GM12878 (cell line): ENCODE data around the gene PPFIBP1. TPM values are rescaled to one million over a fixed set of nuclear protein-coding genes. Genes with fewer than 3 reads are reported as not detected.

Experiments used
- ATAC-seq: fragments of 200-7000 bp; cut with Tn5 transposase; 3 replicates; pipeline ENCODE4 v1.9.1; 2020; ENCODE audit warnings: mild to moderate bottlenecking, moderate library complexity
- BruUV-seq: library from RNA; stranded (reverse); fragments of 400-500 nt; replicated peaks from 2 replicates; lab custom pipeline; 2021; lab: Mats Ljungman, UMichigan
- CTCF ChIA-PET: fragments of 300-600 bp; sonication (Branson Sonifier 250); formaldehyde crosslinking; extraction: SDS; loops from one replicate; lab custom pipeline; 2021; ENCODE audit warnings: inconsistent platforms; lab: Yijun Ruan, JAX
- POLR2A ChIA-PET: fragments of 350-600 bp; formaldehyde crosslinking; extraction: SDS; loops from one replicate; lab custom pipeline; 2021; ENCODE audit warnings: inconsistent platforms; lab: Charles Lee
- RAD21 ChIA-PET: fragments of 300-600 bp; sonication (Branson Sonifier 250); formaldehyde crosslinking; loops from one replicate; lab custom pipeline; 2023; ENCODE audit warnings: antibody characterized with exemption; ENCODE audit not compliant: unreplicated experiment; lab: Charles Lee
- SMC1A ChIA-PET: fragments of 300-600 bp; sonication (Branson Sonifier 250); formaldehyde crosslinking; loops from one replicate; lab custom pipeline; 2023; ENCODE audit not compliant: unreplicated experiment, uncharacterized antibody; lab: Charles Lee
- DNase-seq: peaks from one replicate; pipeline ENCODE4 v3.0.0-alpha.2; 2011; ENCODE audit warnings: low read depth, low spot score
- FAIRE-seq: peaks from 3 replicates; lab custom pipeline; 2011; peaks lifted over from hg19 to GRCh38; lab: Jason Lieb, UNC
- H2AFZ ChIP-seq: 2 replicates; pipeline ENCODE4 v1.6.0; 2011; ENCODE audit warnings: low read depth, low read length, control low read depth; ENCODE audit not compliant: control insufficient read depth
- H3K27ac ChIP-seq: 2 replicates; pipeline ENCODE4 v1.5.1; 2011; ENCODE audit warnings: control low read depth; ENCODE audit not compliant: control insufficient read depth, insufficient read depth
- H3K27me3 ChIP-seq, 2 experiments: replicated peaks in 1 of 2; 2 replicates each; pipeline versions ENCODE4 v1.6.0 to v1.6.1; 2011; ENCODE audit warnings: low read length in 1 of 2; ENCODE audit not compliant: control insufficient read depth in 2 of 2, insufficient read depth in 2 of 2
- H3K36me3 ChIP-seq, 2 experiments: 2 replicates each; pipeline ENCODE4 v1.5.1; 2011; ENCODE audit warnings: low read length in 1 of 2; ENCODE audit not compliant: control insufficient read depth in 2 of 2, insufficient read depth in 2 of 2
- H3K4me1 ChIP-seq: 2 replicates; pipeline ENCODE4 v1.6.1; 2011; ENCODE audit warnings: mild to moderate bottlenecking, low read length, moderate library complexity, mixed read lengths; ENCODE audit not compliant: control insufficient read depth, insufficient read depth
- H3K4me2 ChIP-seq: 2 replicates; pipeline ENCODE4 v1.6.0; 2011; ENCODE audit warnings: control low read depth; ENCODE audit not compliant: control insufficient read depth, insufficient read depth
- H3K4me3 ChIP-seq: fragments of 200-600 bp; sonication (generic); 2 replicates; pipeline ENCODE4 v1.5.1; 2016
- H3K79me2 ChIP-seq: 2 replicates; pipeline ENCODE4 v1.6.0; 2011; ENCODE audit warnings: low read length; ENCODE audit not compliant: control insufficient read depth, insufficient read depth
- H3K9ac ChIP-seq: 2 replicates; pipeline ENCODE4 v1.8.0; 2011; ENCODE audit warnings: low read length, control low read depth, mixed read lengths; ENCODE audit not compliant: control insufficient read depth, insufficient read depth
- H3K9me3 ChIP-seq: replicated peaks from 3 replicates; pipeline ENCODE4 v1.5.1; 2011; ENCODE audit warnings: mild to moderate bottlenecking, low read length; ENCODE audit not compliant: control insufficient read depth, insufficient read depth
- H4K20me1 ChIP-seq: 2 replicates; pipeline ENCODE4 v1.6.0; 2011; ENCODE audit not compliant: control insufficient read depth, insufficient read depth
- BACH1 ChIP-seq: fragments of 450-650 bp; IDR thresholded peaks from 2 replicates; pipeline ENCODE4 v1.6.1; 2017; ENCODE audit warnings: mild to moderate bottlenecking, borderline replicate concordance
- BMI1 ChIP-seq: fragments of 450-650 bp; IDR thresholded peaks from 2 replicates; pipeline ENCODE4 v1.6.1; 2016; ENCODE audit warnings: mild to moderate bottlenecking, moderate library complexity, borderline replicate concordance
- CHD2 ChIP-seq: IDR thresholded peaks from 2 replicates; pipeline ENCODE4 v1.6.1; 2011; ENCODE audit warnings: low read depth, low read length, improper control_type of control experiment, borderline replicate concordance
- CHD4 ChIP-seq: fragments of 200-600 bp; sonication (generic); IDR thresholded peaks from 2 replicates; pipeline ENCODE4 v1.6.1; 2016; ENCODE audit warnings: mild to moderate bottlenecking
- CUX1 ChIP-seq: IDR thresholded peaks from 2 replicates; pipeline ENCODE4 v1.6.1; 2012; ENCODE audit warnings: improper control_type of control experiment, low read depth, low read length; ENCODE audit not compliant: insufficient replicate concordance
- EED ChIP-seq: sonication (generic); IDR thresholded peaks from 2 replicates; pipeline ENCODE4 v1.6.1; 2016; ENCODE audit warnings: antibody characterized with exemption, low read depth
- KLF5 ChIP-seq: fragments of 450-650 bp; IDR thresholded peaks from 2 replicates; pipeline ENCODE4 v1.6.1; 2014; ENCODE audit warnings: mild to moderate bottlenecking; ENCODE audit not compliant: partially characterized antibody
- MTA2 ChIP-seq: fragments of 450-650 bp; IDR thresholded peaks from 2 replicates; pipeline ENCODE4 v1.6.1; 2016; ENCODE audit warnings: low read depth, mild to moderate bottlenecking, moderate library complexity
- NR2C1 ChIP-seq: fragments of 450-650 bp; IDR thresholded peaks from 2 replicates; pipeline ENCODE4 v1.6.1; 2017; ENCODE audit warnings: antibody characterized with exemption, mild to moderate bottlenecking, moderate library complexity
- RELB ChIP-seq: fragments of 450-650 bp; IDR thresholded peaks from 2 replicates; pipeline ENCODE4 v1.6.1; 2017; ENCODE audit warnings: low read depth, mild to moderate bottlenecking, moderate library complexity
- SKIL ChIP-seq: fragments of 450-650 bp; IDR thresholded peaks from 2 replicates; pipeline ENCODE4 v1.6.1; 2017; ENCODE audit warnings: mild to moderate bottlenecking, low read depth, inconsistent platforms; ENCODE audit not compliant: poor library complexity, severe bottlenecking
- SUZ12 ChIP-seq: fragments of 200-600 bp; sonication (generic); IDR thresholded peaks from one replicate; pipeline ENCODE4 v1.6.1; 2018; ENCODE audit warnings: antibody characterized with exemption, mild to moderate bottlenecking; ENCODE audit not compliant: unreplicated experiment
- TARDBP ChIP-seq: IDR thresholded peaks from 2 replicates; pipeline ENCODE4 v1.6.1; 2016; ENCODE audit warnings: borderline replicate concordance
- YY1 ChIP-seq: IDR thresholded peaks from 2 replicates; pipeline ENCODE4 v1.6.1; 2011; ENCODE audit warnings: low read depth, mild to moderate bottlenecking, low read length
- ZZZ3 ChIP-seq: IDR thresholded peaks from 2 replicates; pipeline ENCODE4 v1.6.1; 2011; ENCODE audit warnings: low read depth; ENCODE audit not compliant: control insufficient read depth, insufficient read length
- WGBS: methylation state at CpG from one replicate; pipeline ENCODE4 v1.1.6; 2016; ENCODE audit warnings: low lambda C conversion rate; ENCODE audit not compliant: insufficient replicate concordance, insufficient coverage; ENCODE audit errors: missing lambda C conversion rate; 5-methylcytosine and 5-hydroxymethylcytosine counted together
- in situ Hi-C: fragments of 300-500 bp; cut with MboI; formaldehyde crosslinking; loops from 9 replicates; pipeline ENCODE4 v1.14.3; 2018; ENCODE audit warnings: mixed read lengths
- intact Hi-C: fragments of 100-400 bp; cut with micrococcal nuclease; formaldehyde crosslinking; loops from one replicate; pipeline ENCODE4 v1.14.2; 2022; ENCODE audit not compliant: unreplicated experiment
- polyA plus RNA-seq, 11 experiments: library from polyadenylated mRNA; depleted of rRNA in 4 of 11; unstranded in 6 of 11; stranded (reverse) in 5 of 11; fragments of >200 nt; fragmentation: Nextera tagmentation in 4 of 11; fragmentation: Illumina TruSeq in 1 of 11; extraction: Ambion mirVana in 4 of 11; extraction: Trizol in 1 of 11; gene quantifications; 1 replicate in 1 of 11; 2 replicates in 10 of 11; pipeline versions ENCODE4 v1.2.1 to v1.2.3, GENCODE V29; 2011 to 2016; ENCODE audit warnings: inconsistent platforms in 2 of 11, missing spikeins in 2 of 11, low read depth in 1 of 11
- total RNA-seq, 4 experiments: library from RNA; depleted of rRNA in 3 of 4; stranded (reverse); fragments of >200 nt in 3 of 4; fragmentation: Illumina TruSeq in 1 of 4; extraction: Trizol in 1 of 4; gene quantifications; 2 replicates each; pipeline versions ENCODE4 v1.2.1 to v1.2.3, GENCODE V29; 2013 to 2021

The PPFIBP1 gene
- total and polyA plus RNA-seq, 10 of the 15 experiments (the other 5 are each of a cell fraction or from before 2014, with no cell fraction given): 0.47 to 7.8 (median 3.6) TPM

- H3K4me2 ChIP-seq: no peak overlapping the region
- no peaks in the 10 kb centered on the region for H3K79me2 ChIP-seq
- ChIA-PET SMC1A (interaction anchor here (0.7 to 2.0 kb wide), 7 partner anchors 121 to 327 kb away, joined by 3 to 16 read pairs (median 3); no protein-coding TSS in a partner anchor), CTCF (interaction anchor here (0.7 to 2.0 kb wide), 15 partner anchors 8 to 268 kb away, joined by 3 to 23 read pairs (median 4); partner anchors contain the start of gene PPFIBP1), POLR2A (no interaction called here), RAD21 (interaction anchor here (1.2 to 2.1 kb wide), 3 partner anchors 26 to 218 kb away, joined by 3 to 10 read pairs (median 4); no protein-coding TSS in a partner anchor)
- BruUV-seq: no TSS peak
- H3K4me3 ChIP-seq: no peak overlapping the region
- H3K27ac ChIP-seq: no peak overlapping the region
- peaks cover 5% of the 10 kb centered on the region; the same call in 1 of the 2 replicates for H3K4me1 ChIP-seq
- no peaks in the 10 kb centered on the region for H3K9me3 ChIP-seq
- H3K27me3 ChIP-seq: no peaks in the 10 kb centered on the region
- in situ Hi-C loops: loop anchor here (25.0 kb wide), 1 partner anchor 215 kb away; the partner anchor contains the start of gene SMCO2
- intact Hi-C loops: loop anchor here (1.0 to 2.0 kb wide), 3 partner anchors 117 to 268 kb away; no protein-coding TSS in a partner anchor
- WGBS: 40% methylated on average over 1 of the region's 1 CpG
- no peak overlapping the region for H3K9ac ChIP-seq
- H2AFZ ChIP-seq: no peak overlapping the region
- peak; percentile 71 for ATAC-seq
- no peaks in the 10 kb centered on the region for H4K20me1 ChIP-seq
- FAIRE-seq: peak; percentile 41
- DNase-seq: peak; percentile 8
- H3K36me3 ChIP-seq: 0 out of 4 replicates have a peak, but pooled peaks cover 0 to 3% of the 10 kb centered on the region in 2 experiments
- TF ChIP-seq BMI1: no peak
- TF ChIP-seq CHD4: no peak
- no peak for TF ChIP-seq CUX1
- TF ChIP-seq YY1: peak; percentile 35; the same call in 1 of the 2 replicates
- TF ChIP-seq KLF5: no peak
- TF ChIP-seq SKIL: no peak
- TF ChIP-seq CHD2: no peak
- no peak for TF ChIP-seq NR2C1
- no peak for TF ChIP-seq MTA2
- TF ChIP-seq TARDBP: no peak
- no peak for TF ChIP-seq RELB
- no peak for TF ChIP-seq SUZ12
- no peak for TF ChIP-seq ZZZ3
- no peak for TF ChIP-seq EED
- no peak for TF ChIP-seq BACH1
Observed at GRCh38 chr12:27652174-27652763, 128.3 kb downstream of the PPFIBP1 start.
